ENCODE results near the gene SETD9. TPM values are rescaled to one million over a fixed set of nuclear protein-coding genes. Genes with fewer than 3 reads are reported as not detected.

SETD9 gene
- polyA plus RNA-seq, 4 donors: 10.1 to 29.2 (median 15.0) TPM

GRCh38 chr5:56893251-56893951 is 16.0 kb upstream of the SETD9 start:
- Histone ChIP-seq H3K27ac (ENCODE audit: low read depth in 1 of 3, low read length in 2 of 3) (no peak overlapping the region), H3K36me3 (ENCODE audit: control insufficient read depth in 3 of 3, insufficient read depth in 2 of 3, low read depth in 1 of 3, low read length in 3 of 3) (peaks cover 6 to 15% (median 7%) of the 10 kb centered on the region in 3 donors), H3K4me1 (ENCODE audit: control insufficient read depth in 3 of 3, insufficient read depth in 2 of 3, low read depth in 1 of 3, low read length in 2 of 3) (no peaks in the 10 kb centered on the region), H3K9me3 (ENCODE audit: control insufficient read depth in 2 of 2, insufficient read depth in 1 of 2, low read depth in 1 of 2, low read length in 1 of 2) (no peaks in the 10 kb centered on the region), H3K4me3 (ENCODE audit: low read depth in 1 of 3, low read length in 3 of 3) (no peak overlapping the region), H3K27me3 (ENCODE audit: control insufficient read depth in 3 of 3, insufficient read depth in 3 of 3, low read length in 3 of 3) (no peaks in the 10 kb centered on the region)
- FAIRE-seq (no peak), DNase-seq (no peak)
- 86 to 93% (median 88%) methylated on average over 5 of the region's 5 CpGs for WGBS, 3 donors

GRCh38 chr5:56896763-56897162 is 12.6 kb upstream of the SETD9 start:
- Histone ChIP-seq H3K9me3 (ENCODE audit: control insufficient read depth in 2 of 2, insufficient read depth in 1 of 2, low read depth in 1 of 2, low read length in 1 of 2) (no peaks in the 10 kb centered on the region), H3K4me3 (ENCODE audit: low read depth in 1 of 3, low read length in 3 of 3) (no peak overlapping the region), H3K36me3 (ENCODE audit: control insufficient read depth in 3 of 3, insufficient read depth in 2 of 3, low read depth in 1 of 3, low read length in 3 of 3) (peaks cover 0 to 4% (median 3%) of the 10 kb centered on the region in 3 donors), H3K27me3 (ENCODE audit: control insufficient read depth in 3 of 3, insufficient read depth in 3 of 3, low read length in 3 of 3) (no peaks in the 10 kb centered on the region), H3K4me1 (ENCODE audit: control insufficient read depth in 3 of 3, insufficient read depth in 2 of 3, low read depth in 1 of 3, low read length in 2 of 3) (no peaks in the 10 kb centered on the region), H3K27ac (ENCODE audit: low read depth in 1 of 3, low read length in 2 of 3) (no peak overlapping the region)
- no peak for DNase-seq
- WGBS, 3 donors: 96 to 97% (median 97%) methylated on average over 4 of the region's 4 CpGs
- FAIRE-seq: no peak

GRCh38 chr5:56898213-56898612 is 11.2 kb upstream of the SETD9 start:
- peaks cover 0 to 4% (median 3%) of the 10 kb centered on the region in 3 donors for H3K36me3 ChIP-seq (ENCODE audit: control insufficient read depth in 3 of 3, insufficient read depth in 2 of 3, low read depth in 1 of 3, low read length in 3 of 3)
- no peak for DNase-seq
- no peak overlapping the region for H3K4me3 ChIP-seq (ENCODE audit: low read depth in 1 of 3, low read length in 3 of 3)
- H3K4me1 ChIP-seq (ENCODE audit: control insufficient read depth in 3 of 3, insufficient read depth in 2 of 3, low read depth in 1 of 3, low read length in 2 of 3): no peaks in the 10 kb centered on the region
- FAIRE-seq: no peak
- no peaks in the 10 kb centered on the region for H3K27me3 ChIP-seq (ENCODE audit: control insufficient read depth in 3 of 3, insufficient read depth in 3 of 3, low read length in 3 of 3)
- WGBS, 3 donors: 85 to 95% (median 91%) methylated on average over 4 of the region's 4 CpGs
- no peaks in the 10 kb centered on the region for H3K9me3 ChIP-seq (ENCODE audit: control insufficient read depth in 2 of 2, insufficient read depth in 1 of 2, low read depth in 1 of 2, low read length in 1 of 2)
- H3K27ac ChIP-seq (ENCODE audit: low read depth in 1 of 3, low read length in 2 of 3): no peak overlapping the region

GRCh38 chr5:56900395-56900794 is 9.0 kb upstream of the SETD9 start:
- H3K9me3 ChIP-seq (ENCODE audit: control insufficient read depth in 2 of 2, insufficient read depth in 1 of 2, low read depth in 1 of 2, low read length in 1 of 2): no peaks in the 10 kb centered on the region
- no peaks in the 10 kb centered on the region for H3K4me1 ChIP-seq (ENCODE audit: control insufficient read depth in 3 of 3, insufficient read depth in 2 of 3, low read depth in 1 of 3, low read length in 2 of 3)
- no peak overlapping the region for H3K27ac ChIP-seq (ENCODE audit: low read depth in 1 of 3, low read length in 2 of 3)
- FAIRE-seq (no peak), DNase-seq (no peak)
- H3K36me3 ChIP-seq (ENCODE audit: control insufficient read depth in 3 of 3, insufficient read depth in 2 of 3, low read depth in 1 of 3, low read length in 3 of 3): peaks cover 0 to 3% (median 0%) of the 10 kb centered on the region in 3 donors
- H3K27me3 ChIP-seq (ENCODE audit: control insufficient read depth in 3 of 3, insufficient read depth in 3 of 3, low read length in 3 of 3): no peaks in the 10 kb centered on the region
- H3K4me3 ChIP-seq (ENCODE audit: low read depth in 1 of 3, low read length in 3 of 3): no peak overlapping the region
- 49 to 60% (median 51%) methylated on average over 4 of the region's 4 CpGs for WGBS, 3 donors

- H3K36me3 ChIP-seq (ENCODE audit: control insufficient read depth in 3 of 3, insufficient read depth in 2 of 3, low read depth in 1 of 3, low read length in 3 of 3): peaks cover 0 to 3% (median 0%) of the 10 kb centered on the region in 3 donors
- DNase-seq (peak; percentile 58 to 59), FAIRE-seq (no peak)
- H3K27ac ChIP-seq (ENCODE audit: low read depth in 1 of 3, low read length in 2 of 3): no peak overlapping the region
- H3K4me3 ChIP-seq (ENCODE audit: low read depth in 1 of 3, low read length in 3 of 3): no peak overlapping the region
- H3K9me3 ChIP-seq (ENCODE audit: control insufficient read depth in 2 of 2, insufficient read depth in 1 of 2, low read depth in 1 of 2, low read length in 1 of 2): no peaks in the 10 kb centered on the region
- no peaks in the 10 kb centered on the region for H3K4me1 ChIP-seq (ENCODE audit: control insufficient read depth in 3 of 3, insufficient read depth in 2 of 3, low read depth in 1 of 3, low read length in 2 of 3)
- 33 to 36% (median 35%) methylated on average over 3 of the region's 3 CpGs for WGBS, 3 donors
- H3K27me3 ChIP-seq (ENCODE audit: control insufficient read depth in 3 of 3, insufficient read depth in 3 of 3, low read length in 3 of 3): no peaks in the 10 kb centered on the region
Measured at GRCh38 chr5:56900858-56901578, 8.4 kb upstream of the SETD9 start.

GRCh38 chr5:56908942-56909293 is 478 bp upstream of the SETD9 start:
- Histone ChIP-seq H3K27ac (ENCODE audit: low read depth in 1 of 3, low read length in 2 of 3) (peak overlapping the region; percentile 97 to 99 (median 98)), H3K36me3 (ENCODE audit: control insufficient read depth in 3 of 3, insufficient read depth in 2 of 3, low read depth in 1 of 3, low read length in 3 of 3) (peaks cover 0 to 10% (median 1%) of the 10 kb centered on the region in 3 donors), H3K4me3 (ENCODE audit: low read depth in 1 of 3, low read length in 3 of 3) (peak overlapping the region; percentile 26 to 72 (median 57)), H3K9me3 (ENCODE audit: control insufficient read depth in 2 of 2, insufficient read depth in 1 of 2, low read depth in 1 of 2, low read length in 1 of 2) (no peaks in the 10 kb centered on the region), H3K27me3 (ENCODE audit: control insufficient read depth in 3 of 3, insufficient read depth in 3 of 3, low read length in 3 of 3) (no peaks in the 10 kb centered on the region), H3K4me1 (ENCODE audit: control insufficient read depth in 3 of 3, insufficient read depth in 2 of 3, low read depth in 1 of 3, low read length in 2 of 3) (peaks cover 0 to 5% (median 5%) of the 10 kb centered on the region in 3 donors)
- DNase-seq (no peak), FAIRE-seq (no peak)
- 0 to 1% (median 0%) methylated on average over 19 of the region's 19 CpGs for WGBS, 3 donors

GRCh38 chr5:56910210-56910965 is 992 bp downstream of the SETD9 start:
- H3K4me1 ChIP-seq (ENCODE audit: control insufficient read depth in 3 of 3, insufficient read depth in 2 of 3, low read depth in 1 of 3, low read length in 2 of 3): peaks cover 0 to 5% (median 5%) of the 10 kb centered on the region in 3 donors
- 1% methylated on average over 29 of the region's 29 CpGs for WGBS, 3 donors
- no peaks in the 10 kb centered on the region for H3K27me3 ChIP-seq (ENCODE audit: control insufficient read depth in 3 of 3, insufficient read depth in 3 of 3, low read length in 3 of 3)
- FAIRE-seq (no peak), DNase-seq (no peak)
- H3K36me3 ChIP-seq (ENCODE audit: control insufficient read depth in 3 of 3, insufficient read depth in 2 of 3, low read depth in 1 of 3, low read length in 3 of 3): peaks cover 0 to 10% (median 1%) of the 10 kb centered on the region in 3 donors
- H3K27ac ChIP-seq (ENCODE audit: low read depth in 1 of 3, low read length in 2 of 3): peak overlapping the region; percentile 86 to 97 (median 97)
- H3K4me3 ChIP-seq (ENCODE audit: low read depth in 1 of 3, low read length in 3 of 3): peak overlapping the region; percentile 33 to 64 (median 57)
- H3K9me3 ChIP-seq (ENCODE audit: control insufficient read depth in 2 of 2, insufficient read depth in 1 of 2, low read depth in 1 of 2, low read length in 1 of 2): no peaks in the 10 kb centered on the region

- no peaks in the 10 kb centered on the region for H3K27me3 ChIP-seq (ENCODE audit: control insufficient read depth in 3 of 3, insufficient read depth in 3 of 3, low read length in 3 of 3)
- H3K9me3 ChIP-seq (ENCODE audit: control insufficient read depth in 2 of 2, insufficient read depth in 1 of 2, low read depth in 1 of 2, low read length in 1 of 2): no peaks in the 10 kb centered on the region
- WGBS, 3 donors: 94 to 96% (median 96%) methylated on average over 3 of the region's 3 CpGs
- peaks cover 0 to 16% (median 5%) of the 10 kb centered on the region in 3 donors for H3K4me1 ChIP-seq (ENCODE audit: control insufficient read depth in 3 of 3, insufficient read depth in 2 of 3, low read depth in 1 of 3, low read length in 2 of 3)
- H3K36me3 ChIP-seq (ENCODE audit: control insufficient read depth in 3 of 3, insufficient read depth in 2 of 3, low read depth in 1 of 3, low read length in 3 of 3): peaks cover 0 to 15% (median 1%) of the 10 kb centered on the region in 3 donors
- no peak overlapping the region for H3K4me3 ChIP-seq (ENCODE audit: low read depth in 1 of 3, low read length in 3 of 3)
- FAIRE-seq (no peak), DNase-seq (no peak)
- no peak overlapping the region for H3K27ac ChIP-seq (ENCODE audit: low read depth in 1 of 3, low read length in 2 of 3)
Measured at GRCh38 chr5:56913766-56914165, 4.4 kb downstream of the SETD9 start.
